Measurements from ENCODE around the gene CLOCK. TPM values are rescaled to one million over a fixed set of nuclear protein-coding genes. Genes with fewer than 3 reads are reported as not detected.

The CLOCK gene
- polyA plus RNA-seq, 2 of the 4 experiments (the other 2 are of a cell fraction): 6.6 to 14.2 TPM

DNA sequence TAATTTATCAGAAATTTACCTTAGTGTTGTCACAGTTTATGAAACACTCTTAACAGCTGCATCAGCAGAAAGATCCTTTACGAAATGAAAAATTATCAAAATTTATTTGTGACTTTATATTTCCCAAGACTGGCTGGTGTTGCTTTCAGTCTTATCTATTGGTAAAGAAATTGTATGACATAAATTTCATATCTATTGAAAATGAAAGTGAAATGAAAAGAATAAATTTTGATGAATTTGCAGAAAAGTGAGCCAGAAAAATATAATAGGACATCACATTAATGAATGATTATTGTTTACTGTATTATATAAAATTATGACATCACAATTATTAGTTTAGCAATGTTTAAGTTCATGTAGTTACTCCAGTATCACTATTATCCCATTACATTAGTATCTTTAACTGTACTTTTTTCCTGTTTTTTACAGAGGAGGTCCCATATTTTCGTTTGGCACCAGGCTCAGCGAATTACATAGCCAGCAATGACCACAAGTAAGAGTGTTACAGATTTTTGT, 164.2 kb downstream of the CLOCK start:
- 69% methylated on average over 3 of the region's 3 CpGs for WGBS (ENCODE audit: missing lambda C conversion rate)
- ChIA-PET POLR2A (no interaction called here), CTCF (no interaction called here)
- no peak for DNase-seq (ENCODE audit: low read depth in 1 of 2, low spot score in 1 of 2)
- Histone ChIP-seq H3K4me3 (no peak overlapping the region), H3K27ac (no peak overlapping the region), H3K4me1 (peaks cover 19% of the 10 kb centered on the region), H3K9me3 (no peaks in the 10 kb centered on the region), H3K4me2 (no peak overlapping the region)
- no peak for FAIRE-seq
- ATAC-seq: no peak
- no peak for TF ChIP-seq CHD4 (IDR thresholded peaks at IDR 0.05; ENCODE audit: borderline replicate concordance)
- TF ChIP-seq, protein P1, sequence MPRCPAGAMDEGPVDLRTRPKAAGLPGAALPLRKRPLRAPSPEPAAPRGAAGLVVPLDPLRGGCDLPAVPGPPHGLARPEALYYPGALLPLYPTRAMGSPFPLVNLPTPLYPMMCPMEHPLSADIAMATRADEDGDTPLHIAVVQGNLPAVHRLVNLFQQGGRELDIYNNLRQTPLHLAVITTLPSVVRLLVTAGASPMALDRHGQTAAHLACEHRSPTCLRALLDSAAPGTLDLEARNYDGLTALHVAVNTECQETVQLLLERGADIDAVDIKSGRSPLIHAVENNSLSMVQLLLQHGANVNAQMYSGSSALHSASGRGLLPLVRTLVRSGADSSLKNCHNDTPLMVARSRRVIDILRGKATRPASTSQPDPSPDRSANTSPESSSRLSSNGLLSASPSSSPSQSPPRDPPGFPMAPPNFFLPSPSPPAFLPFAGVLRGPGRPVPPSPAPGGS (IDR thresholded peaks at IDR 0.05): no peak
- TF ChIP-seq, protein P2, sequence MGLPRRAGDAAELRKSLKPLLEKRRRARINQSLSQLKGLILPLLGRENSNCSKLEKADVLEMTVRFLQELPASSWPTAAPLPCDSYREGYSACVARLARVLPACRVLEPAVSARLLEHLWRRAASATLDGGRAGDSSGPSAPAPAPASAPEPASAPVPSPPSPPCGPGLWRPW (IDR thresholded peaks at IDR 0.05): no peak
- TF ChIP-seq RARB (CRISPR knock-in tag; IDR thresholded peaks at IDR 0.05): no peak
- TF ChIP-seq JUN (IDR thresholded peaks at IDR 0.05): no peak
- TF ChIP-seq CBX2 (IDR thresholded peaks at IDR 0.05; ENCODE audit: borderline replicate concordance, low read depth): no peak
- TF ChIP-seq RFX5 (IDR thresholded peaks at IDR 0.05): no peak
- no peak for TF ChIP-seq ZNF302 (CRISPR knock-in tag; IDR thresholded peaks at IDR 0.05)
- TF ChIP-seq TFCP2L1 (CRISPR knock-in tag; IDR thresholded peaks at IDR 0.05): no peak
- TF ChIP-seq, protein P3, sequence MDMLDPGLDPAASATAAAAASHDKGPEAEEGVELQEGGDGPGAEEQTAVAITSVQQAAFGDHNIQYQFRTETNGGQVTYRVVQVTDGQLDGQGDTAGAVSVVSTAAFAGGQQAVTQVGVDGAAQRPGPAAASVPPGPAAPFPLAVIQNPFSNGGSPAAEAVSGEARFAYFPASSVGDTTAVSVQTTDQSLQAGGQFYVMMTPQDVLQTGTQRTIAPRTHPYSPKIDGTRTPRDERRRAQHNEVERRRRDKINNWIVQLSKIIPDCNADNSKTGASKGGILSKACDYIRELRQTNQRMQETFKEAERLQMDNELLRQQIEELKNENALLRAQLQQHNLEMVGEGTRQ (IDR thresholded peaks at IDR 0.05): no peak

DNA sequence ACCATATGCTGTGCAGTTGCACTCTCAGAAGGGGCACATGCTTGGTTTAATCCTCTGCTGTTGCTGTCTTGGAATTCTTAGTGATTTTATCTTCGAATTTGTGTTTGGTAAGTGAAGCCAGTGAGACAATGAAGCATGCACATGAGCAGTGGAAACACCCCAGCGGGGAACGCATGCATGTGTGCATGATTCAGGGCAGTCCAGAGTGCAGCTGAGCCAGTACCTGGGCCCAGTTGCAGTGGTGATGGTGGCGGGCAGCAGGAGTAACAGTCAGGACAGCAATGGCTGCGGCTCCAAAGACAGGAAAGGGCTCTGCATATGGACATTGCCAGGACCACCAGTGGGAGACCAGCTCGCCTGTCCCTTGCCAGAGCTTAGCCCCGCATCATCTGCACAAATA, 165.2 kb downstream of the CLOCK start:
- 85% methylated on average over 7 of the region's 7 CpGs for WGBS (ENCODE audit: missing lambda C conversion rate)
- POLR2A ChIA-PET: no interaction called here

DNA sequence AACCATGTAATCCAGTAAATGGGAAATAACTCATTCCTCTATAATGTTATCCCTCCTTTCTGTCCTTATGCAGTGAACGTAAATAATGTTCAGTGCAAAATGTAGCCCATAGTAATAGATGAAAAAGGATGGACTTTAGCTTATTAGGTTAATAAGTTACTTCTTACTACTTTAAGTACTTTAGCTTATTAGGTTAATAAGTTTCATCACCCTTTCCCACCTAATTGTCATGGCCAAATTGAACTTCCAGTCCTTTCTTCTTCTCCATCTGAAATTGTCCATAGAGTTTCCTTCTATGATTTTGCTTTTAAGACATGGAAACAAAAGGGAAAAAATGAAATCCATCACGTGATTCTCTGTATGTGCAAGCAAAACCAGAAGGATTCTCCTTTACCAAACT, 166.1 kb downstream of the CLOCK start:
- no peak for ATAC-seq
- H3K4me1 ChIP-seq: peaks cover 17% of the 10 kb centered on the region
- DNase-seq (ENCODE audit: low read depth in 1 of 2, low spot score in 1 of 2): no peak
- no peaks in the 10 kb centered on the region for H3K9me3 ChIP-seq
- ChIA-PET POLR2A (no interaction called here), CTCF (no interaction called here)
- TF ChIP-seq TFCP2L1 (CRISPR knock-in tag; IDR thresholded peaks at IDR 0.05) (no peak), KDM5A (IDR thresholded peaks at IDR 0.05) (no peak), EP300 (IDR thresholded peaks at IDR 0.05) (no peak), PHF8 (IDR thresholded peaks at IDR 0.05; ENCODE audit: borderline replicate concordance, low read depth) (no peak), NFE2L2 (conservative IDR thresholded peaks at IDR 0.05; ENCODE audit: low read length) (no peak), JUNB (IDR thresholded peaks at IDR 0.05) (no peak), HOXB13 (CRISPR knock-in tag; IDR thresholded peaks at IDR 0.05; ENCODE audit: low read depth) (no peak), MYC (IDR thresholded peaks at IDR 0.05; ENCODE audit: borderline replicate concordance, low read length) (no peak), SREBF2 (IDR thresholded peaks at IDR 0.05) (no peak), GATA3 (IDR thresholded peaks at IDR 0.05; ENCODE audit: borderline replicate concordance) (no peak), FOSB (CRISPR knock-in tag; IDR thresholded peaks at IDR 0.05) (no peak), HDAC2 (IDR thresholded peaks at IDR 0.05) (no peak), POLR2AphosphoS2 (conservative IDR thresholded peaks at IDR 0.05; ENCODE audit: low read length) (no peak)
- TF ChIP-seq, protein P3 (IDR thresholded peaks at IDR 0.05): no peak
- TF ChIP-seq, protein P2 (IDR thresholded peaks at IDR 0.05): no peak
- no peak overlapping the region for H3K27ac ChIP-seq
- FAIRE-seq: no peak
- H3K4me3 ChIP-seq: no peak overlapping the region
- 64% methylated on average over 2 of the region's 2 CpGs for WGBS (ENCODE audit: missing lambda C conversion rate)
- H3K4me2 ChIP-seq: no peak overlapping the region

More for the DNA sequence above, 165.2 kb downstream of the CLOCK start:
- Histone ChIP-seq H3K27ac (no peak overlapping the region), H3K4me3 (no peak overlapping the region), H3K4me2 (no peak overlapping the region), H3K9me3 (no peaks in the 10 kb centered on the region), H3K4me1 (peaks cover 19% of the 10 kb centered on the region)
- FAIRE-seq: no peak
- TF ChIP-seq ZFP36 (IDR thresholded peaks at IDR 0.05; ENCODE audit: borderline replicate concordance, partially characterized antibody): no peak
- TF ChIP-seq, protein P4, sequence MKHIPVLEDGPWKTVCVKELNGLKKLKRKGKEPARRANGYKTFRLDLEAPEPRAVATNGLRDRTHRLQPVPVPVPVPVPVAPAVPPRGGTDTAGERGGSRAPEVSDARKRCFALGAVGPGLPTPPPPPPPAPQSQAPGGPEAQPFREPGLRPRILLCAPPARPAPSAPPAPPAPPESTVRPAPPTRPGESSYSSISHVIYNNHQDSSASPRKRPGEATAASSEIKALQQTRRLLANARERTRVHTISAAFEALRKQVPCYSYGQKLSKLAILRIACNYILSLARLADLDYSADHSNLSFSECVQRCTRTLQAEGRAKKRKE (CRISPR knock-in tag; IDR thresholded peaks at IDR 0.05; ENCODE audit: low read depth): no peak
- ATAC-seq: no peak
- no peak for DNase-seq (ENCODE audit: low read depth in 1 of 2, low spot score in 1 of 2)
- CTCF ChIA-PET: no interaction called here
